ENCODE results near the gene ZNF331.

ZNF331 gene

DNA sequence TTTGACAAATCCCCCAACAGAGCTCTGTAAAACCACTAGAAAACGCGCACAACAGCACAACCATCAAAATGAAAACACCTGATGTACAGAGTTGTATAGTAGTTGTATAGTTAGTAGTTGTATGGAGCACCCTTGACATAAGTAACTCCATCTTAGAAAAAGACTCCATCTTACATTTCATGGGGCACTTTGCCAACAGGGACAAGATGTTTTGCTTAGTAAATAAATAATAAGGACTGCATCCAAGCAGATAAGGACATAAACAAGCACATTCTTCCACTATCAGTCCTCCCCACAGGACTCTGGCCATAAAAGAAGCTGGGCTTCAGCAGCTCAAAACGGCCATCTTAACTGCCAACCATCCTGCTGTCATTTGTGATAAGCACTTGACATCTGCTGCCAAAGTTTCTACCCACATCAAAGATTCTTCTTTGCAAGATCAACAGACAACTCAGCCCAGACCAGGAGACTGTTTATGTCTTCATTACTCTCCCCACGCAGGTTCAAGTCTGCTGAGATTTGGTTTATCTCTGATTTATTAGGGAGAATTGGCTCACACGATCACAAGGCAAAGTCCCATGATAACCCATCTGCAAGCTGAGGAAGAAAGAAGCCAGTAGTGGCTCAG, 20.7 kb upstream of the ZNF331 start:
- in situ Hi-C loops (cut with HindIII; ENCODE audit: low sequenced_read_pairs), result no loop called here
- TF ChIP-seq, protein P1, sequence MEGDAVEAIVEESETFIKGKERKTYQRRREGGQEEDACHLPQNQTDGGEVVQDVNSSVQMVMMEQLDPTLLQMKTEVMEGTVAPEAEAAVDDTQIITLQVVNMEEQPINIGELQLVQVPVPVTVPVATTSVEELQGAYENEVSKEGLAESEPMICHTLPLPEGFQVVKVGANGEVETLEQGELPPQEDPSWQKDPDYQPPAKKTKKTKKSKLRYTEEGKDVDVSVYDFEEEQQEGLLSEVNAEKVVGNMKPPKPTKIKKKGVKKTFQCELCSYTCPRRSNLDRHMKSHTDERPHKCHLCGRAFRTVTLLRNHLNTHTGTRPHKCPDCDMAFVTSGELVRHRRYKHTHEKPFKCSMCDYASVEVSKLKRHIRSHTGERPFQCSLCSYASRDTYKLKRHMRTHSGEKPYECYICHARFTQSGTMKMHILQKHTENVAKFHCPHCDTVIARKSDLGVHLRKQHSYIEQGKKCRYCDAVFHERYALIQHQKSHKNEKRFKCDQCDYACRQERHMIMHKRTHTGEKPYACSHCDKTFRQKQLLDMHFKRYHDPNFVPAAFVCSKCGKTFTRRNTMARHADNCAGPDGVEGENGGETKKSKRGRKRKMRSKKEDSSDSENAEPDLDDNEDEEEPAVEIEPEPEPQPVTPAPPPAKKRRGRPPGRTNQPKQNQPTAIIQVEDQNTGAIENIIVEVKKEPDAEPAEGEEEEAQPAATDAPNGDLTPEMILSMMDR (IDR thresholded peaks at IDR 0.05; ENCODE audit: low read depth, low read length), result no peak
- no peak overlapping the region for H3K4me3 ChIP-seq (ENCODE audit: low read depth, low read length)
- DNase-seq (ENCODE audit: low read depth, low spot score), result no peak

DNA sequence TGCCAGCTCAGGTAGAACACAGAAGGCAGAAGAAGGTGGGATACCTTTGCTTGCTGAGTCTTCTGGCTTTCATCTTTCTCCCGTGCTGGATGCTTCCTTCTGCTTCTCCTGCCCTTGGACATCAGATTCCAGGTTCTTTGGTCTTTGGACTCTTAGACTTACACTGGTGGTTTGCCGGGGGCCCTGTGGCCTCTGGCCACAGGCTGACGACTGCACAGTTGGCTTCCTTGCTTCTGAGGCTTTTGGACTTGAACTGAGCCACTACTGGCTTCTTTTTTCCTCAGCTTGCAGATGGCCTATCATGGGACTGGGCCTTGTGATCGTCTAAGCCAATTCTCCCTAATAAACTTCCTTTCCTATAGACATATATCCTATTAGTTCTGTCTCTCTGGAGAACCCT, 19.8 kb upstream of the ZNF331 start:
- TF ChIP-seq, protein P1 (IDR thresholded peaks at IDR 0.05; ENCODE audit: low read depth, low read length), result no peak
- H3K4me3 ChIP-seq (ENCODE audit: low read depth, low read length), result no peak overlapping the region
- in situ Hi-C loops (cut with HindIII; ENCODE audit: low sequenced_read_pairs), result no loop called here
- no peak for DNase-seq (ENCODE audit: low read depth, low spot score)

DNA sequence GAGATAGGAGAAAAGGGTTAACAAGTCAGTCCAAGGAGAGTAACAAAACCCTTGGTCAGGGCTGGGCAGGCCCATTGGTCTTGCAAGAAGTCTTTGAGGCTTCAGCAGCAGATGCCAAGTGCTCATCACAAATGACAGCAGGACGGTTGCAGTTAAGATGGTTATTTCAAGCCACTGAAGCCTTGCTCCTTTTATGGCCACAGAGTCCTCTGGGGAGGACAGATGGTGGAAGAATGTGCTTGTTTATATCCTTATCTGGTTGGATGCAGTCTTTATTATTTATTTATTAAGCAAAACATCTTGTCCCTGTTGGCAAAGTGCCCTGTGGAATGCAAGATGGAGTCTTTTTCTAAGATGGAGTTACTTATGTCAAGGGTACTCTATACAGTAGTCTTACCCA, 19.2 kb upstream of the ZNF331 start:
- TF ChIP-seq, protein P1 (IDR thresholded peaks at IDR 0.05; ENCODE audit: low read depth, low read length), result no peak
- DNase-seq (ENCODE audit: low read depth, low spot score), result no peak
- H3K4me3 ChIP-seq (ENCODE audit: low read depth, low read length), result no peak overlapping the region
- in situ Hi-C loops (cut with HindIII; ENCODE audit: low sequenced_read_pairs), result no loop called here

DNA sequence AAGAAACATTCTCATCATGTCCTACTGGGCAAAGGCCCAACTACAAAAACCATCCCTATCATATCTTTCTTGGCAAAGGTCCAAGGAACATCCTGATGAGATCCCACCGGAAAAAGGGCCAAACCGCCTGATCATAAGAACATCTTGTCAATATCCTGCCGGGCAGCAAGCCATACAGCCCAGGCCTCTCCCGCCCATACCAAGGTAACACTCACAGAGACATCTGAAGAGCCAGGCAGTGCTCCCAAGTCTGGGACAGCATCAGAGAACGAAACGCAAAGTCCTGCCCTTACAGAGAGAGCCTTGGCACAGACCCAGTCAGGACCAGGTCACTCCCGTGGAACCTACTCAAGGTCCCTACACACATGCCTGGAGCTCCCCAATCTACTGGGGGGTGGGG, 18.5 kb upstream of the ZNF331 start:
- no peak for DNase-seq (ENCODE audit: low read depth, low spot score)
- no peak overlapping the region for H3K4me3 ChIP-seq (ENCODE audit: low read depth, low read length)
- TF ChIP-seq, protein P1 (IDR thresholded peaks at IDR 0.05; ENCODE audit: low read depth, low read length), result no peak
- in situ Hi-C loops (cut with HindIII; ENCODE audit: low sequenced_read_pairs), result no loop called here

DNA sequence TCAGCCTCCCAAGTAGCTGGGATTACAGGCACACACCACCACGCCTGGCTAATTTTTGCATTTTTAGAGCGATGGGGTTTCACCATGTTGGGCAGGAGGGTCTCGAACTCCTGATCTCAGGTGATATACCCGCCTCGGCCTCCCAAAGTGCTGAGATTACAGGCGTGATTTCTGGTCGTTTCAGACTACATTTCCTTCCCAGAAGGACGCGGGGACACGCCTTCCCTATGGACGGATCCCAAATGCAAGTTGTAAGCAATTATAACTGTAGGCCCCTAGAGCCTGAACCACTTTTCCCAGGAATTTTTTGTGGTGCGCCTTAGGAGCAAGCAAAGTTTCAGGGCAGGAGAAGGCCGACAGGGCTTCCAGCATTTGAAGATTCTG, 17.8 kb upstream of the ZNF331 start:
- TF ChIP-seq, protein P1 (IDR thresholded peaks at IDR 0.05; ENCODE audit: low read depth, low read length), result no peak
- no peak for DNase-seq (ENCODE audit: low read depth, low spot score)
- in situ Hi-C loops (cut with HindIII; ENCODE audit: low sequenced_read_pairs), result no loop called here
- peak overlapping the region; percentile 88 for H3K4me3 ChIP-seq (ENCODE audit: low read depth, low read length)

DNA sequence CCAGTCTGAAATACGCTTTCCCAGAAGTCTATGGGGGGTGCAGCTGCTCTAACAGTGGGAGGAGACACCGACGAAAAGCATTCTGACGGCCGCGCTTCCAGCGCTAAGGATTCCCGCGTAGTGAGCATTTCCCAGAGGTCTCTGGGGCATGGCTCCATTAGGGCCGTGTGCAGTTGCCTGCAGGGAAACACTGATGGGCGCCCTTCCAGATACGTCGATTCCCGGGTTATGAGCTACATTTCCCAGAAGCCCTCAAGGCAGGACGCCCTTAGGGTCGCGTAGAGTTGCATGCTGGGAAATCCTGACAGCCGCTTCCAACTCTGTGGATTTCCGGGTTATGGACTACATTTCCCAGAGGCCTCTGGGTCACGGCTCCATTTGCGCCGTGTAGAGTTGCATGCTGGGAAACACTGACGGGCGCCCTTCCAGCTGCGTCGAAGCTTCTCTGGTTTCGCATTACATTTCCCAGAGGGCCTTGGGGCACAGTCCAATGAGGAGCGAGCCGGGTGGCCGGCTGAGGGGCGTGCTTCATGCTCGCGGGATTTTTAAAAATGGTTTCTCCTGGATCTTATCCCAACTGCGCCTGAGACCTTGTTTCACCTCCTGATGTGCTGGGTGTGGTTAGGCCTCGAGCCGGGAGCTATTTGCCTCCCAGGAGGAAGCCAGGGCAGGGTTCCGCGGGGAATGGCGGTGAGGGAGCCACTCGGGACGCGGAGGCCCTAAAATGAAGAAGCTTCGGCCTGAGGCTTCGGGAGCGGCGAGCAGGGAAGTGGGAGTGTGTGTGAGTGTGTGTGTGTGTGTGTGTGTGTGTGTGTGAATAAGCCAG, 17.2 kb upstream of the ZNF331 start:
- in situ Hi-C loops (cut with HindIII; ENCODE audit: low sequenced_read_pairs), result no loop called here
- peak overlapping the region; percentile 88 for H3K4me3 ChIP-seq (ENCODE audit: low read depth, low read length)
- DNase-seq (ENCODE audit: low read depth, low spot score), result peak; percentile 99
- TF ChIP-seq, protein P1 (IDR thresholded peaks at IDR 0.05; ENCODE audit: low read depth, low read length), result no peak
